ENCODE results near the gene OR8K5. TPM values are rescaled to one million over a fixed set of nuclear protein-coding genes. Genes with fewer than 3 reads are reported as not detected.

The OR8K5 gene
- polyA plus RNA-seq, 1 of the 3 experiments (the other 2 are of a cell fraction) = not detected

GRCh38 chr11:56140151-56140661 lies 19.9 kb downstream of the OR8K5 start, which contains the start of gene OR8J3:
Gene OR8J3 (minus strand): TSS chr11:56140201. CDS start chr11:56137718, 2,483 bp downstream.
- DNase-seq = no peak
- no peak within 1 kb of the TSS for H2AFZ ChIP-seq (ENCODE audit: low read depth)

More at GRCh38 chr11:56140151-56140661, 19.9 kb downstream of the OR8K5 start, which contains the start of gene OR8J3:
- TF ChIP-seq JUND (IDR thresholded peaks at IDR 0.05) (no peak), SIN3A (IDR thresholded peaks at IDR 0.05; ENCODE audit: borderline replicate concordance, low read depth, low read length) (no peak), RAD21 (IDR thresholded peaks at IDR 0.05; ENCODE audit: low read length) (no peak), FOXM1 (IDR thresholded peaks at IDR 0.05; ENCODE audit: low read depth) (no peak), FOSL2 (IDR thresholded peaks at IDR 0.05; ENCODE audit: borderline replicate concordance, low read depth) (no peak), YY1 (IDR thresholded peaks at IDR 0.05; ENCODE audit: low read depth) (no peak), RFX5 (IDR thresholded peaks at IDR 0.05; ENCODE audit: low read length) (no peak), GABPA (IDR thresholded peaks at IDR 0.05; ENCODE audit: low read depth) (no peak), EZH2phosphoT487 (IDR thresholded peaks at IDR 0.05; ENCODE audit: borderline replicate concordance, low read depth) (no peak), NFIC (IDR thresholded peaks at IDR 0.05; ENCODE audit: borderline replicate concordance) (no peak), CHD2 (IDR thresholded peaks at IDR 0.05; ENCODE audit: low read length, partially characterized antibody) (no peak), MEF2A (IDR thresholded peaks at IDR 0.05; ENCODE audit: borderline replicate concordance, low read depth) (no peak), TCF12 (IDR thresholded peaks at IDR 0.05) (no peak)
- TF ChIP-seq, protein P1, sequence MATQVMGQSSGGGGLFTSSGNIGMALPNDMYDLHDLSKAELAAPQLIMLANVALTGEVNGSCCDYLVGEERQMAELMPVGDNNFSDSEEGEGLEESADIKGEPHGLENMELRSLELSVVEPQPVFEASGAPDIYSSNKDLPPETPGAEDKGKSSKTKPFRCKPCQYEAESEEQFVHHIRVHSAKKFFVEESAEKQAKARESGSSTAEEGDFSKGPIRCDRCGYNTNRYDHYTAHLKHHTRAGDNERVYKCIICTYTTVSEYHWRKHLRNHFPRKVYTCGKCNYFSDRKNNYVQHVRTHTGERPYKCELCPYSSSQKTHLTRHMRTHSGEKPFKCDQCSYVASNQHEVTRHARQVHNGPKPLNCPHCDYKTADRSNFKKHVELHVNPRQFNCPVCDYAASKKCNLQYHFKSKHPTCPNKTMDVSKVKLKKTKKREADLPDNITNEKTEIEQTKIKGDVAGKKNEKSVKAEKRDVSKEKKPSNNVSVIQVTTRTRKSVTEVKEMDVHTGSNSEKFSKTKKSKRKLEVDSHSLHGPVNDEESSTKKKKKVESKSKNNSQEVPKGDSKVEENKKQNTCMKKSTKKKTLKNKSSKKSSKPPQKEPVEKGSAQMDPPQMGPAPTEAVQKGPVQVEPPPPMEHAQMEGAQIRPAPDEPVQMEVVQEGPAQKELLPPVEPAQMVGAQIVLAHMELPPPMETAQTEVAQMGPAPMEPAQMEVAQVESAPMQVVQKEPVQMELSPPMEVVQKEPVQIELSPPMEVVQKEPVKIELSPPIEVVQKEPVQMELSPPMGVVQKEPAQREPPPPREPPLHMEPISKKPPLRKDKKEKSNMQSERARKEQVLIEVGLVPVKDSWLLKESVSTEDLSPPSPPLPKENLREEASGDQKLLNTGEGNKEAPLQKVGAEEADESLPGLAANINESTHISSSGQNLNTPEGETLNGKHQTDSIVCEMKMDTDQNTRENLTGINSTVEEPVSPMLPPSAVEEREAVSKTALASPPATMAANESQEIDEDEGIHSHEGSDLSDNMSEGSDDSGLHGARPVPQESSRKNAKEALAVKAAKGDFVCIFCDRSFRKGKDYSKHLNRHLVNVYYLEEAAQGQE (IDR thresholded peaks at IDR 0.05; ENCODE audit: low read depth, low read length) = no peak
- TF ChIP-seq, protein P2, sequence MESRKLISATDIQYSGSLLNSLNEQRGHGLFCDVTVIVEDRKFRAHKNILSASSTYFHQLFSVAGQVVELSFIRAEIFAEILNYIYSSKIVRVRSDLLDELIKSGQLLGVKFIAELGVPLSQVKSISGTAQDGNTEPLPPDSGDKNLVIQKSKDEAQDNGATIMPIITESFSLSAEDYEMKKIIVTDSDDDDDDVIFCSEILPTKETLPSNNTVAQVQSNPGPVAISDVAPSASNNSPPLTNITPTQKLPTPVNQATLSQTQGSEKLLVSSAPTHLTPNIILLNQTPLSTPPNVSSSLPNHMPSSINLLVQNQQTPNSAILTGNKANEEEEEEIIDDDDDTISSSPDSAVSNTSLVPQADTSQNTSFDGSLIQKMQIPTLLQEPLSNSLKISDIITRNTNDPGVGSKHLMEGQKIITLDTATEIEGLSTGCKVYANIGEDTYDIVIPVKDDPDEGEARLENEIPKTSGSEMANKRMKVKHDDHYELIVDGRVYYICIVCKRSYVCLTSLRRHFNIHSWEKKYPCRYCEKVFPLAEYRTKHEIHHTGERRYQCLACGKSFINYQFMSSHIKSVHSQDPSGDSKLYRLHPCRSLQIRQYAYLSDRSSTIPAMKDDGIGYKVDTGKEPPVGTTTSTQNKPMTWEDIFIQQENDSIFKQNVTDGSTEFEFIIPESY (IDR thresholded peaks at IDR 0.05; ENCODE audit: borderline replicate concordance, low read depth) = no peak
- TF ChIP-seq, protein P3, sequence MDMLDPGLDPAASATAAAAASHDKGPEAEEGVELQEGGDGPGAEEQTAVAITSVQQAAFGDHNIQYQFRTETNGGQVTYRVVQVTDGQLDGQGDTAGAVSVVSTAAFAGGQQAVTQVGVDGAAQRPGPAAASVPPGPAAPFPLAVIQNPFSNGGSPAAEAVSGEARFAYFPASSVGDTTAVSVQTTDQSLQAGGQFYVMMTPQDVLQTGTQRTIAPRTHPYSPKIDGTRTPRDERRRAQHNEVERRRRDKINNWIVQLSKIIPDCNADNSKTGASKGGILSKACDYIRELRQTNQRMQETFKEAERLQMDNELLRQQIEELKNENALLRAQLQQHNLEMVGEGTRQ (IDR thresholded peaks at IDR 0.05; ENCODE audit: borderline replicate concordance, low read depth, low read length) = no peak
- TF ChIP-seq, protein P4, sequence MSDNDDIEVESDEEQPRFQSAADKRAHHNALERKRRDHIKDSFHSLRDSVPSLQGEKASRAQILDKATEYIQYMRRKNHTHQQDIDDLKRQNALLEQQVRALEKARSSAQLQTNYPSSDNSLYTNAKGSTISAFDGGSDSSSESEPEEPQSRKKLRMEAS (IDR thresholded peaks at IDR 0.05; ENCODE audit: low read depth) = no peak
- TF ChIP-seq, protein P5, sequence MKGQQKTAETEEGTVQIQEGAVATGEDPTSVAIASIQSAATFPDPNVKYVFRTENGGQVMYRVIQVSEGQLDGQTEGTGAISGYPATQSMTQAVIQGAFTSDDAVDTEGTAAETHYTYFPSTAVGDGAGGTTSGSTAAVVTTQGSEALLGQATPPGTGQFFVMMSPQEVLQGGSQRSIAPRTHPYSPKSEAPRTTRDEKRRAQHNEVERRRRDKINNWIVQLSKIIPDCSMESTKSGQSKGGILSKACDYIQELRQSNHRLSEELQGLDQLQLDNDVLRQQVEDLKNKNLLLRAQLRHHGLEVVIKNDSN (IDR thresholded peaks at IDR 0.05; ENCODE audit: borderline replicate concordance, low read depth) = no peak
- Histone ChIP-seq H3K36me3 (replicated peaks in 1 of 2; ENCODE audit: control insufficient read depth in 1 of 2, insufficient read depth in 2 of 2, low read length in 1 of 2) (no peaks in the 10 kb centered on the region), H3K4me1 (ENCODE audit: control insufficient read depth in 1 of 2, insufficient read depth in 2 of 2, low read depth in 1 of 2, low read length in 1 of 2) (no peaks in the 10 kb centered on the region), H3K9me3 (no peaks in the 10 kb centered on the region), H3K27ac (ENCODE audit: low read depth in 2 of 2, low read length in 1 of 2) (no peak within 1 kb of the TSS), H3K4me3 (ENCODE audit: low read depth in 2 of 2, low read length in 1 of 2) (no peak within 1 kb of the TSS), H3K27me3 (ENCODE audit: insufficient read depth) (no peaks in the 10 kb centered on the region), H3K4me2 (no peak within 1 kb of the TSS), H3K79me2 (ENCODE audit: insufficient read depth) (no peaks in the 10 kb centered on the region), H3F3A (replicated peaks; ENCODE audit: insufficient read depth) (no peaks in the 10 kb centered on the region), H4K20me1 (ENCODE audit: insufficient read depth) (no peaks in the 10 kb centered on the region), H3K9me2 (no peaks in the 10 kb centered on the region), H3K9ac (no peak within 1 kb of the TSS)
- ChIA-PET CTCF (no interaction called here), POLR2A (no interaction called here)
